ENCODE results near the gene SLCO2B1.

- no peak for TF ChIP-seq CTCF (IDR thresholded peaks at IDR 0.05)
- no peak for TF ChIP-seq POLR2A (IDR thresholded peaks at IDR 0.05)
These were observed 43.7 kb upstream of the SLCO2B1 start for GRCh38 chr11:75107187-75107586.

Data from right lobe of liver (tissue), 4 donors.